Progenitor cell of endocrine pancreas (in vitro differentiated cells): ENCODE measurements around the gene AVP. TPM values are rescaled to one million over a fixed set of nuclear protein-coding genes. Genes with fewer than 3 reads are reported as not detected.
A peak's percentile ranks its signal among the peaks of the same experiment; 100 is the strongest.

ENCODE experiments used
- DNase-seq: peaks from one replicate; pipeline ENCODE4 v3.0.0; 2021; ENCODE audit warnings: low spot score; ENCODE audit not compliant: unreplicated experiment
- H3K27ac Mint-ChIP-seq: 2 replicates; pipeline ENCODE4 v1.8.0; 2021; ENCODE audit warnings: mild to moderate bottlenecking, moderate library complexity, mixed read lengths
- H3K27me3 Mint-ChIP-seq: 2 replicates; pipeline ENCODE4 v1.8.0; 2021; ENCODE audit warnings: mixed read lengths
- H3K36me3 Mint-ChIP-seq: 2 replicates; pipeline ENCODE4 v1.8.0; 2022; ENCODE audit warnings: mixed read lengths; ENCODE audit not compliant: insufficient read depth
- H3K4me1 Mint-ChIP-seq: 2 replicates; pipeline ENCODE4 v1.8.0; 2021; ENCODE audit warnings: low read depth, mixed read lengths
- H3K4me3 Mint-ChIP-seq: 2 replicates; pipeline ENCODE4 v1.8.0; 2021; ENCODE audit warnings: low read depth, mild to moderate bottlenecking, moderate library complexity, mixed read lengths
- H3K9me3 Mint-ChIP-seq: 2 replicates; pipeline ENCODE4 v1.8.0; 2021; ENCODE audit warnings: low read depth, mixed read lengths
- CTCF ChIP-seq: fragments of 200-600 bp; sonication (generic); IDR thresholded peaks from one replicate; pipeline ENCODE4 v1.5.0; 2021; ENCODE audit warnings: antibody characterized with exemption, mild to moderate bottlenecking; ENCODE audit not compliant: unreplicated experiment
- total RNA-seq: library from RNA; stranded (reverse); gene quantifications from 2 replicates; pipeline ENCODE4 v1.2.1, GENCODE V29; 2021

Gene AVP
- total RNA-seq, 1 donor from 2014 or later, result not detected

- H3K36me3 Mint-ChIP-seq, result peaks cover 15% of the 10 kb centered on the region
- H3K4me1 Mint-ChIP-seq, result peaks cover 28% of the 10 kb centered on the region
- H3K9me3 Mint-ChIP-seq, result no peaks in the 10 kb centered on the region
- H3K27me3 Mint-ChIP-seq, result no peaks in the 10 kb centered on the region
- no peak for TF ChIP-seq CTCF
- H3K4me3 Mint-ChIP-seq, result peak within 1 kb of the TSS; percentile 89
- peak within 1 kb of the TSS; percentile 91 for H3K27ac Mint-ChIP-seq
- peak; percentile 77 for DNase-seq
Measured at GRCh38 chr20:3045816-3046676, 38.5 kb downstream of the AVP start, which contains the start of gene MRPS26. TSS of gene MRPS26 (plus strand) at chr20:3046052. CDS start at chr20:3046069, 17 bp downstream.

GRCh38 chr20:3045042-3045815 is 39.3 kb downstream of the AVP start:
- Mint-ChIP-seq H3K36me3 (peaks cover 15% of the 10 kb centered on the region), H3K4me1 (peaks cover 28% of the 10 kb centered on the region), H3K27me3 (no peaks in the 10 kb centered on the region), H3K27ac (peak overlapping the region; percentile 71), H3K4me3 (peak overlapping the region; percentile 78), H3K9me3 (no peaks in the 10 kb centered on the region)
- TF ChIP-seq CTCF, result no peak
- no peak for DNase-seq

GRCh38 chr20:3044336-3044965 is 40.1 kb downstream of the AVP start:
- H3K4me3 Mint-ChIP-seq, result peak overlapping the region; percentile 78
- peaks cover 16% of the 10 kb centered on the region for H3K36me3 Mint-ChIP-seq
- H3K4me1 Mint-ChIP-seq, result peaks cover 28% of the 10 kb centered on the region
- no peak overlapping the region for H3K27ac Mint-ChIP-seq
- no peak for DNase-seq
- no peaks in the 10 kb centered on the region for H3K9me3 Mint-ChIP-seq
- TF ChIP-seq CTCF, result no peak
- no peaks in the 10 kb centered on the region for H3K27me3 Mint-ChIP-seq

- TF ChIP-seq CTCF, result no peak
- peak within 1 kb of the TSS; percentile 63 for H3K4me3 Mint-ChIP-seq
- no peaks in the 10 kb centered on the region for H3K27me3 Mint-ChIP-seq
- H3K4me1 Mint-ChIP-seq, result peaks cover 28% of the 10 kb centered on the region
- H3K9me3 Mint-ChIP-seq, result no peaks in the 10 kb centered on the region
- H3K36me3 Mint-ChIP-seq, result peaks cover 18% of the 10 kb centered on the region
- peak within 1 kb of the TSS; percentile 94 for H3K27ac Mint-ChIP-seq
- DNase-seq, result no peak
Measured at GRCh38 chr20:3043322-3043721, 41.2 kb downstream of the AVP start, which contains the start of gene GNRH2. TSS of gene GNRH2 (plus strand) at chr20:3043622. CDS start at chr20:3044415, 793 bp downstream.

GRCh38 chr20:3042625-3043024 is 41.9 kb downstream of the AVP start:
- H3K27me3 Mint-ChIP-seq, result no peaks in the 10 kb centered on the region
- DNase-seq, result no peak
- H3K9me3 Mint-ChIP-seq, result no peaks in the 10 kb centered on the region
- peaks cover 17% of the 10 kb centered on the region for H3K36me3 Mint-ChIP-seq
- H3K27ac Mint-ChIP-seq, result peak overlapping the region; percentile 94
- peak overlapping the region; percentile 63 for H3K4me3 Mint-ChIP-seq
- peaks cover 28% of the 10 kb centered on the region for H3K4me1 Mint-ChIP-seq
- TF ChIP-seq CTCF, result no peak
